Stimulated activated CD4-positive, alpha-beta T cell treated with anti-CD3 and anti-CD28 coated beads, Interleukin-4, amount 100 ng/mL, for 24 hours (primary cell): ENCODE measurements around the gene CLINT1.
A peak's percentile ranks its signal among the peaks of the same experiment; 100 is the strongest.
"Not testable (repeated sequence)": the region's sequence is repeated elsewhere in the genome, so short reads cannot be mapped to it uniquely, and the experiment has no call there.

Source experiments
- DNase-seq: peaks from one replicate; pipeline ENCODE4 v3.0.0-alpha.2; 2020

CLINT1 gene

GRCh38 chr5:157860898-157861890 lies 2.2 kb upstream of the CLINT1 start:
- peak; percentile 31 for DNase-seq

- DNase-seq = no peak
Observed at GRCh38 chr5:157859227-157859575, 256 bp upstream of the CLINT1 start.

- peak; percentile 41 for DNase-seq
Observed at GRCh38 chr5:157857816-157858526, 974 bp downstream of the CLINT1 start.

- DNase-seq = peak; percentile 18
Observed at GRCh38 chr5:157855404-157855994, 3.4 kb downstream of the CLINT1 start.

- not testable (repeated sequence) for DNase-seq
Observed at GRCh38 chr5:157853365-157853764, 5.6 kb downstream of the CLINT1 start.

GRCh38 chr5:157845914-157846598 lies 12.9 kb downstream of the CLINT1 start:
- no peak for DNase-seq

GRCh38 chr5:157842787-157843186 lies 16.2 kb downstream of the CLINT1 start:
- DNase-seq = no peak

GRCh38 chr5:157842185-157842584 lies 16.8 kb downstream of the CLINT1 start:
- no peak for DNase-seq

GRCh38 chr5:157839157-157839795 lies 19.7 kb downstream of the CLINT1 start:
- DNase-seq = no peak

GRCh38 chr5:157836121-157836753 lies 22.7 kb downstream of the CLINT1 start:
- DNase-seq = no peak

GRCh38 chr5:157835041-157835440 lies 23.9 kb downstream of the CLINT1 start:
- no peak for DNase-seq

GRCh38 chr5:157828944-157829639 lies 29.9 kb downstream of the CLINT1 start:
- no peak for DNase-seq

- DNase-seq = no peak
Observed at GRCh38 chr5:157828105-157828943, 30.6 kb downstream of the CLINT1 start.

GRCh38 chr5:157827423-157827822 lies 31.5 kb downstream of the CLINT1 start:
- no peak for DNase-seq

GRCh38 chr5:157823655-157824054 lies 35.3 kb downstream of the CLINT1 start:
- DNase-seq = no peak

- peak; percentile 40 for DNase-seq
Observed at GRCh38 chr5:157821822-157822622, 36.9 kb downstream of the CLINT1 start.

GRCh38 chr5:157821405-157821804 lies 37.5 kb downstream of the CLINT1 start:
- no peak for DNase-seq

- peak; percentile 12 for DNase-seq
Observed at GRCh38 chr5:157820593-157821252, 38.2 kb downstream of the CLINT1 start.
